SK-N-SH (cell line): Measurements from ENCODE around the gene SLC6A2. TPM values are rescaled to one million over a fixed set of nuclear protein-coding genes. Genes with fewer than 3 reads are reported as not detected.

Experiments
- CTCF ChIA-PET: fragments of 300-600, 350-600 bp; formaldehyde crosslinking; extraction: SDS; loops from one replicate; lab custom pipeline; 2021; lab: Yijun Ruan, JAX
- POLR2A ChIA-PET: fragments of 350-600 bp; sonication (Branson Sonifier 250); formaldehyde crosslinking; extraction: SDS; loops from one replicate; lab custom pipeline; 2020; ENCODE audit warnings: antibody characterized with exemption, inconsistent platforms; lab: Yijun Ruan, JAX
- DNase-seq: peaks from one replicate; pipeline ENCODE4 v3.0.0; 2012
- H2AFZ ChIP-seq: fragments of 200-600 bp; sonication (generic); 2 replicates; pipeline ENCODE4 v1.8.1; 2016; ENCODE audit warnings: antibody characterized with exemption, mild to moderate bottlenecking, low read depth
- H3F3A ChIP-seq: fragments of 200-600 bp; sonication (generic); replicated peaks from 2 replicates; pipeline ENCODE3; 2016; ENCODE audit warnings: antibody characterized with exemption, mild to moderate bottlenecking; ENCODE audit not compliant: insufficient read depth
- H3K27ac ChIP-seq, 2 experiments: fragments of 200-500 bp in 1 of 2; fragments of 200-600 bp in 1 of 2; sonication (Bioruptor generic) in 1 of 2; sonication (generic), shearing (Covaris generic) in 1 of 2; 2 replicates each; pipeline versions ENCODE4 v1.5.1 to v1.6.1; 2014 to 2016; ENCODE audit warnings: low read depth in 2 of 2, inconsistent platforms in 1 of 2, low read length in 1 of 2, mild to moderate bottlenecking in 1 of 2, mixed read lengths in 1 of 2
- H3K27me3 ChIP-seq: fragments of 200-600 bp; sonication (generic), shearing (Covaris generic); 2 replicates; pipeline ENCODE4 v1.6.1; 2016; ENCODE audit warnings: mixed run types; ENCODE audit not compliant: insufficient read depth
- H3K36me3 ChIP-seq, 2 experiments: fragments of 200-500 bp in 1 of 2; fragments of 200-600 bp in 1 of 2; sonication (Bioruptor generic) in 1 of 2; sonication (generic) in 1 of 2; replicated peaks in 1 of 2; 2 replicates each; pipeline versions ENCODE3 to v1.5.1; 2014 to 2016; ENCODE audit warnings: low read length in 1 of 2, mild to moderate bottlenecking in 1 of 2; ENCODE audit not compliant: insufficient read depth in 2 of 2, control insufficient read depth in 1 of 2
- H3K4me1 ChIP-seq, 2 experiments: fragments of 200-500 bp in 1 of 2; fragments of 200-600 bp in 1 of 2; sonication (Bioruptor generic) in 1 of 2; sonication (generic), shearing (Covaris generic) in 1 of 2; 2 replicates each; pipeline versions ENCODE4 v1.5.1 to v1.6.1; 2014 to 2016; ENCODE audit warnings: low read depth in 1 of 2, low read length in 1 of 2, mixed run types in 1 of 2; ENCODE audit not compliant: insufficient read depth in 2 of 2, control insufficient read depth in 1 of 2
- H3K4me2 ChIP-seq: fragments of 200-600 bp; sonication (generic), shearing (Covaris generic); 2 replicates; pipeline ENCODE4 v1.6.1; 2017; ENCODE audit warnings: mixed run types
- H3K4me3 ChIP-seq, 2 experiments: fragments of 200-500 bp in 1 of 2; fragments of 200-600 bp in 1 of 2; sonication (Bioruptor generic) in 1 of 2; sonication (generic), shearing (Covaris generic) in 1 of 2; 2 replicates each; pipeline versions ENCODE4 v1.5.1 to v1.8.1; 2014 to 2016; ENCODE audit warnings: low read depth in 2 of 2, inconsistent platforms in 1 of 2, low read length in 1 of 2, mild to moderate bottlenecking in 1 of 2, mixed read lengths in 1 of 2, moderate library complexity in 1 of 2
- H3K79me2 ChIP-seq: fragments of 200-600 bp; sonication (generic); 2 replicates; pipeline ENCODE4 v1.8.1; 2017; ENCODE audit warnings: mild to moderate bottlenecking; ENCODE audit not compliant: insufficient read depth
- H3K9ac ChIP-seq: fragments of 200-600 bp; sonication (generic); 2 replicates; pipeline ENCODE4 v1.6.1; 2017; ENCODE audit warnings: mixed run types
- H3K9me2 ChIP-seq: fragments of 200-600 bp; sonication (generic); 2 replicates; pipeline ENCODE4 v1.6.1; 2017; ENCODE audit warnings: mixed run types
- H3K9me3 ChIP-seq: fragments of 200-600 bp; sonication (generic); 2 replicates; pipeline ENCODE4 v1.6.1; 2017; ENCODE audit warnings: mixed run types, mild to moderate bottlenecking, moderate library complexity
- H4K20me1 ChIP-seq: fragments of 200-600 bp; sonication (generic); 2 replicates; pipeline ENCODE4 v1.6.1; 2017; ENCODE audit warnings: mild to moderate bottlenecking, mixed run types; ENCODE audit not compliant: insufficient read depth
- CTCF ChIP-seq: fragments of 200-600 bp; sonication (generic); IDR thresholded peaks from 2 replicates; pipeline ENCODE4 v1.6.1; 2017; ENCODE audit warnings: antibody characterized with exemption, mild to moderate bottlenecking, moderate library complexity
- EP300 ChIP-seq, 2 experiments: IDR thresholded peaks; 2 replicates each; pipeline versions ENCODE4 v1.4.0 to v1.6.1; 2012; ENCODE audit warnings: borderline replicate concordance in 1 of 2, low read depth in 1 of 2, low read length in 1 of 2
- FOXJ3 ChIP-seq: sonication (generic); formaldehyde crosslinking; IDR thresholded peaks from 2 replicates; pipeline ENCODE4 v1.5.1; 2020; ENCODE audit warnings: mild to moderate bottlenecking, missing genetic modification reagents
- PBX3 ChIP-seq: IDR thresholded peaks from 2 replicates; pipeline ENCODE4; 2012
- POLR2AphosphoS5 ChIP-seq: IDR thresholded peaks from 2 replicates; pipeline ENCODE4 v1.6.1; 2012; ENCODE audit warnings: low read depth, low read length
- RAD21 ChIP-seq: IDR thresholded peaks from 2 replicates; pipeline ENCODE4 v1.6.1; 2012; ENCODE audit warnings: mild to moderate bottlenecking, low read length
- RXRA ChIP-seq: IDR thresholded peaks from 2 replicates; pipeline ENCODE4 v1.4.0; 2012; ENCODE audit warnings: low read depth, mild to moderate bottlenecking, borderline replicate concordance
- TCF12 ChIP-seq: IDR thresholded peaks from 2 replicates; pipeline ENCODE4 v1.4.0; 2012
- WGBS: methylation state at CpG from one replicate; pipeline ENCODE4 v1.1.6; 2017; ENCODE audit warnings: low lambda C conversion rate; 5-methylcytosine and 5-hydroxymethylcytosine counted together
- polyA plus RNA-seq, 3 experiments: library from polyadenylated mRNA; depleted of rRNA; stranded (reverse); fragments of >200 nt; gene quantifications; 2 replicates each; pipeline ENCODE4 v1.2.3, GENCODE V29; 2012

Gene SLC6A2
- polyA plus RNA-seq, 1 of the 3 experiments (the other 2 are of a cell fraction): 3.3 TPM

GRCh38 chr16:55622930-55623561, 32.7 kb upstream of the SLC6A2 start:
- 44% methylated on average over 8 of the region's 8 CpGs for WGBS
- no peak overlapping the region for H3K9ac ChIP-seq
- TF ChIP-seq EP300 (IDR thresholded peaks at IDR 0.05; ENCODE audit: borderline replicate concordance in 1 of 2, low read depth in 1 of 2, low read length in 1 of 2) (no peak), RAD21 (peak; percentile 42), CTCF (peak; percentile 23; the same call in 1 of the 2 replicates)
- TF ChIP-seq, all 33 proteins: peak for 2
- H3K36me3 ChIP-seq: no peaks in the 10 kb centered on the region
- POLR2A ChIA-PET: no interaction called here
- H3K9me2 ChIP-seq: no peaks in the 10 kb centered on the region; the same call in 1 of the 2 replicates
- peak; percentile 30 for DNase-seq
- no peaks in the 10 kb centered on the region for H3K9me3 ChIP-seq
- no peak overlapping the region for H3K4me3 ChIP-seq
- H4K20me1 ChIP-seq: no peaks in the 10 kb centered on the region
- no peaks in the 10 kb centered on the region for H3F3A ChIP-seq
- CTCF ChIA-PET: interaction anchor here (0.6 to 2.7 kb wide), 8 partner anchors 11 to 158 kb away, joined by 3 to 17 read pairs (median 4); no protein-coding TSS in a partner anchor
- no peak overlapping the region for H3K4me2 ChIP-seq
- no peak overlapping the region; a peak in 1 of 4 replicates for H3K27ac ChIP-seq
- H3K27me3 ChIP-seq: no peaks in the 10 kb centered on the region
- H2AFZ ChIP-seq: no peak overlapping the region
- peaks cover 0 to 2% of the 10 kb centered on the region in 2 experiments; a peak in 2 of 4 replicates for H3K4me1 ChIP-seq
- H3K79me2 ChIP-seq: no peaks in the 10 kb centered on the region

GRCh38 chr16:55623640-55624039, 32.1 kb upstream of the SLC6A2 start:
- no peak for DNase-seq
- no peaks in the 10 kb centered on the region for H3K36me3 ChIP-seq
- H3K9ac ChIP-seq: no peak overlapping the region
- H3K27me3 ChIP-seq: no peaks in the 10 kb centered on the region
- no peak overlapping the region for H3K4me3 ChIP-seq
- no peak overlapping the region for H3K4me2 ChIP-seq
- WGBS: 40% methylated on average over 2 of the region's 2 CpGs
- H4K20me1 ChIP-seq: no peaks in the 10 kb centered on the region
- peaks cover 0 to 2% of the 10 kb centered on the region in 2 experiments; a peak in 2 of 4 replicates for H3K4me1 ChIP-seq
- H3K9me3 ChIP-seq: no peaks in the 10 kb centered on the region
- no peaks in the 10 kb centered on the region for H3F3A ChIP-seq
- no peak overlapping the region for H2AFZ ChIP-seq
- TF ChIP-seq TCF12: no peak
- TF ChIP-seq POLR2AphosphoS5: no peak
- TF ChIP-seq PBX3: no peak
- TF ChIP-seq RXRA: no peak
- no peak for TF ChIP-seq CTCF
- no peak for TF ChIP-seq FOXJ3
- ChIA-PET CTCF (interaction anchor here (0.9 to 2.7 kb wide), 5 partner anchors 39 to 158 kb away, joined by 3 to 17 read pairs (median 4); no protein-coding TSS in a partner anchor), POLR2A (no interaction called here)
- no peak overlapping the region for H3K27ac ChIP-seq
- no peaks in the 10 kb centered on the region for H3K79me2 ChIP-seq
- no peaks in the 10 kb centered on the region; the same call in 1 of the 2 replicates for H3K9me2 ChIP-seq
